NCI-H82 treated with DMSO at 0.1 percent for 48 hours (cell line): ENCODE measurements around the gene PCED1B.
"Not testable (repeated sequence)": the region's sequence is repeated elsewhere in the genome, so short reads cannot be mapped to it uniquely, and the experiment has no call there.

Experiments used
- DNase-seq: peaks from one replicate; lab custom pipeline; 2025; ENCODE audit not compliant: unreplicated experiment; lab: John Stamatoyannopoulos, UW

PCED1B gene

DNA sequence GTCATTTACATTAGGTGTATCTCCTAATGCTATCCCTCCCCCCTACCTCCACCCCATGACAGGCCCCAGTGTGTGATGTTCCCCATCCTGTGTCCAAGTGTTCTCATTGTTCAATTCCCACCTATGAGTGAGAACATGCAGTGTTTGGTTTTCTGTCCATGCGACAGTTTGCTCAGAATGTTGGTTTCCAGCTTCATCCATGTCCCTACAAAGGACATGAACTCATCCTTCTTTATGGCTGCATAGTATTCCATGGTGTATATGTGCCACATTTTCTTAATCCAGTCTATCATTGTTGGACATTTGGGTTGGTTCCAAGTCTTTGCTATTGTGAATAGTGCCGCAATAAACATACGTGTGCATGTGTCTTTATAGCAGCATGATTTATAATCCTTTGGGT, 37.9 kb downstream of the PCED1B start:
- DNase-seq: not testable (repeated sequence)

DNA sequence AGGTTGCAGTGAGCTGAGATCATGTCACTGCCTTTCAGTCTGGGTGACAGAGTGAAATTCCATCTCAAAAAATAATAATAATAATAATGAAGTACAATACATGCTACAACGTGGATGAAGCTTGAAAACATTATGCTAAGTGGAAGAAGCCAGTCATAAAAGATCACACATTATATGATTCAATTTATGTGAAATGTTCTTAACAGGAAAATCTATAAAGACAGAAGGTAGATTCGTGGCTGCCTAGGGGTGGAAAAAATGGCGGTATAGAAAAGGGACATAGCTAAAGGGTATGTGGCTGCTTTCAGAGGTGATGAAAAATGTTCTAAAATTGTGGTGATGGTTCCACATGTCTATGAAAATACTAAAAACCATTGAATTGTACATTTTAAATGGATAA, 41.3 kb downstream of the PCED1B start:
- DNase-seq: no peak

DNA sequence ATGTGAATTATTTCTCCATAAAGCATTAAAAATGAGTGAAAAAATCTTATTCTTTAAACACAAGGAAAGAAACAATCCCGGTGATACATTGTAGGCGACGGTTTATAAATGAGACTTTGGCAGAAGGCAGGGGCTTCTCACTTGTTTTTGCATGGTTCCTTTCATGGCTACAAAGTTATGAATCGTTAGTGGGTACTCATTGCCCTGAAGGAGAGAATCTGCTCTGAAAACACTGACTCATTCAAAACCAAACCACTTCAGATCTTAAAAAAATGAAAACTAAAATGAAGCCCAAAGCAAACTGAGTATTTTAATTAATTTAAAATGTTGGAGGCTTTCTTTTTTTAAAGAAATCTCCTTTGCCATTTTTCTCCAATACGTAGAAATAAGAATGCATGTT, 41.7 kb downstream of the PCED1B start:
- no peak for DNase-seq

DNA sequence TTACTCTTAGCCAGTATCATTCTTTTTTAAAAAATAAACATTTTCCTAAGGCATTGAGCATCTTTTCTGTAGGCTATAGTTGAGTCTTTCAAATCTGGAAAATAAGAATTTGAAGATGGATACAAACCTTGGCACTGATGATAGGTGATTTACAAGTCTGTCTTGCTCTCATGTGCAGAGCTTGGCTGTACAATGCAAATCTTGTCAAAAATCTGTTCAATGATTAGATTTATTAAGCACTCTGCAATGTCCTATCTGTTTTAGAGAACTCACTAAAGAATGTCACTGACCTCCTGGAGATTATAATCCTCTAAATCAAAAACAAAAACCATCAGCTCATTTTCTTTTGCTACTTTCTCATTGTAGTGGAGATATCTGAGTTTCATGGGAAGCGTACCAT, 43.2 kb downstream of the PCED1B start:
- no peak for DNase-seq

DNA sequence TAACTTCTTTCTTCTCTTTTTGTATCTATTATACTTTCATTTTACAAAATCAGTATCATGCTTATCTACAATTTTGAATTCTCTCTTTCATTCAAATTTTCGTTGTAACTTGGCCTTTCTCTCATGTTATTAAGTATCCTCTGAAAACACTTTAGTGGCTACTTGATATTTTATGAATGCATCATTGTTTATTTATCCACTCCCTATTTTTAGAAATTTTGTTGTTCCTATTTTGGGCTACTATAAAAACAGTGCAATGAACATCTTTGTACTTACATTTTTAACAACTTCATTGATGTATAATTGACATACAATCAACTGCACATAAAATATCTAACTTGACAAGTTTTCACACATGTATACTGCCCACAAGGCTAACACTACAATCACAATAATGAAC, 44.3 kb downstream of the PCED1B start:
- DNase-seq: no peak

DNA sequence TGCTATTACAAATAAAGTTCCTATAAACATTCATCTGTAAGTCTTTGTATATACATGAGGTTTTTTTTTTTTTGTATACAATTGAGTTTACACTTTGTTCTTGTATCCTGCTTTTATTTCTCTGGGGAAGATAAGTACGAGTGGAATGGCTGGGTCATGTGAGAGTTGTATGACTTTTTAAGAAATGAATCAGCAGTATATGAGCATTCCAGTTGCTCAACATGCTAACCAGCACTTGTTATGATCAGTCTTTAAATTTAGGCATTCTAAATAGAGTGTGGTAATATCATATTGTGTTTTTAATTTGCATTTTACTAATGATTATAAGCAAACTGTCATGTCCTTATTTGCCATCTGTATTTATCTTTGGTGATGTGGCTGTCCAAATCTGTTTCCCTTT, 45.0 kb downstream of the PCED1B start:
- DNase-seq: no peak

DNA sequence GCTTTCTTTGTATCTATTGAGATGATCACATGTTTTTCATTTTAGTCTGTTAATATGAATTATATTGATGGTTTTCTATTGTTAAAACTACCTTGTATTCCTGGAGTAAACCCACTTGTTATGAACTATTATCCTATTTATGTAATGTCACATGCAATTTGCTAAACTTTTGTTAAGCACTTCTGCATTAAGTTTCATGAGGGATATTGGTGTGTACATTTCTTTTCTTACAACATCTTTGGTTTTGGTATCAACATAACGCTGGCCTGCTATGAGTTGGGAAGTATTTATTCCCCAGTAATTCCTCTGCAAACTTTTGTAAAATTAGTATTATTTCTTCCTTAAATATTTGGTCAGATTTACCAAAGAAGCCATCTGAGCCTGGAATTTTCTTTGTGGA, 46.8 kb downstream of the PCED1B start:
- DNase-seq: no peak

DNA sequence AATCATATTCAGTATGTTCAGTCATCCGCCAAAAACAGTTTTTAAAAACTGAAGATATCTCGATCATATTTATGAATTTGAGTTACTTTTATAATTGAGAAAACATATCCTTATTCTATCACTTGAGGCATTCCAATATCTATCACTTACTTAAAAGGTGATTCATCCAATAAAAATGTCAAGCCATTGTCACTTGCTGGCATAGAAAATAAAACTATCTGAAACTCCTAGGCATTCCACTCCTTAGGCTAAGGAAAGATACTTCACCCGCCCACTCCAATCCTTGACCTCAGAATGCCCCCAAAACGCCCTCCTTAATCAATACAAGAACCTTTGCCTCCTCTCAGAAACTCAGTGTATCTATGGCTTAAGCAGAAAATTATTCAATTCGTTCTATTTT, 51.6 kb downstream of the PCED1B start:
- DNase-seq: no peak

DNA sequence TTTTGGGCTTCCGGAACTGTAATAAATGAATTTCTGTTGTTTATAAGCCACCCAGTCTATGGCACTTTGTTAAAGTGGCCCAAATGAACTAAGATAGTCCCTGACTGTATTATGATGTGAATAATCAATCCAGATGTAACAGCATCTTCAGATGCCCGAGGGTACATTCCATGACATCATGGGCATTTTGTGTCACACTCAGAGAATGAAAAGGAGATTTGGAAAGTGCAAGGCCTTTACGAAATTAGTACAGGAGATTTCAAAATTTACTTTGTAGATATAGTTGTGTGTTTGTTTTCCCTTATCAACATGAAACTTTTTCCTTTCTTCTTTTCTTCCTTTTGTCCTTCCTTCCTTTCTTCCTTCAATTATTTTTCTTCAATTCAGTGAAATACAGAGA, 54.6 kb downstream of the PCED1B start:
- no peak for DNase-seq

DNA sequence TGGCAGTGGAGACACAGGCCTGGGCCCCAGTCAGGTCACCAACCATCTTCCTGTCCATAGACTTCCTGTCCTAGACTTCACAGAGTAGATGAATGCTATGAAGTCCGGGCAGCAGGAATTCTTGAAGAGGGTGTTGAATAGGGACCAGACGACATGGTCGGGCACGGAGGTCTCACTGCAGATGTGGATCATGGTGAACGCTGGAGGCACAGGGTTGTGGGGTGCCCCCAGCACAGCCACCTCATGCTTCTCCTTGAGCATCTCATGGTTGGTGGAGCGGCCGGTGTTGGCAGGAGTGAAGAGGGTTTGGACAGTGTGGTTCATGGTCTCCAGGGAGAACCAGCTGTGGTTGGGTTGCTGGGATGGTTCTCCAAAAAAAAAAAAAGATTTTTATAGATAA, 56.2 kb downstream of the PCED1B start:
- DNase-seq: no peak

DNA sequence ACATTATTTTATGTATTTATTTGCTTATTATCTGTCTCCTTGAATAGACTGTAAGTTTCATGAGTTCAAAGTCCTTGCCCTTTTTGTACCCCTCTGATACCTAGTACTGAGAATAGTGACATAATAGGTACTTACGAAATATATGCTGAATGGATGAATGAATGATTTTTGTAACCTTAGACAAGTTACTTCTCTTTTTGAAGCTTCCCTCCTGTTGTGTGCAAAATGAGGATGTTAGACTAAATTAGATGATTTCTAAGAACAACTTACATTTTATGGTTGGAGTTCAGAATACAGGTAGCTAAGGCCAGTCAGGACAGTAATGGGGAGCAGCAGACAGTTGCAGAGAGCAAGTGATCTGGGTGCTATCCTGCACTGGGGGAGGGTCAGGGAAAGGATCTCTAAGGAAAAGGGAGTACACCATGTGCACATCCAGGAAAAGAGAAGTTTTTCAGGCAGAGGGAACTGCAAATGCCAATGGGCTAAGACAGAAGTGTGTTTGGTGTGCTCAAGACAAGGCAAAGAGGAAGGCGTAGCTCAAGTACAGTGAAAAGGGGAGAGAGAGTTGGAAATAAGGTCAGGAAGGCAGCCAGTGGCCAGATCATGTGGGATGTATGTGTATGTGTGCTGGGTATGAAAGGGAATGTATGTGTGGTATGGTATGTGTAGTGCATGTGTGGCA, 59.7 kb downstream of the PCED1B start:
- no peak for DNase-seq

DNA sequence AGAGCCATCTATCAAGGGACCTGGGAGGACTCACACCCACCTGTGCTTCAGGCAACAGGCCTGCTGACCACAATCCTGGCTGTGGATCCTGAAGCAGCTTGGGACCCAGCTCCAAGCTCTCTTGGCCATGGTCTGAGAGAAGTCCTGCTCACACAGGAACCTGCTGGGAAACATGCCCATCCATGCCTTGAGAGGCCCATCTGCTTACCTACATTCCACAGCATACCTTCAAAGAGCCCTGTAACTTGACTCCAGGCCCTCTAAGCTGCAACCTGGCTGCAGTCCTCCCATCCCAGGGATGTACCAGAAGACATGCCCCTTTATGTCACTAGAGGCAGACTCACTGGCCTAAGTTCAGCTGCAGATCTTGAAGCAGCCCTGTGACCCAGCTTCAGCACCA, 62.0 kb downstream of the PCED1B start:
- DNase-seq: no peak

DNA sequence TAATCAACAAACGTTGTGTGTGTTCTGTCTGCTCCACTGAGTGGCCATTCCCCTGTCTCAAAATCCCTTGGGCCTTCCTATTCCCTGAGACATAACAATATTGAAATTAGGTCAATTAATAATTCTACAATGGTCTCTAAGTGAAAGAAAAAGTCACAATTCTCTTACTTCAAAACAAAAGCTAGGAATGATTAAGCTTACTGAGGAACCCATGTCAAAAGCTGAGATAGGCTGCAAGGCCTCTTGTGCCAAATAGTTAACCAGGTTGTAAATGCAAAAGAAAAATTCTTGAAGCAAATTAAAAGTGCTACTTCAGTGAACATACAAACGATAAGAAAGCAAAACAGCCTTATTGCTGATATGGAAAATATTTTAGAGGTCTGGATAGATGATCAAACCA, 65.3 kb downstream of the PCED1B start:
- no peak for DNase-seq

DNA sequence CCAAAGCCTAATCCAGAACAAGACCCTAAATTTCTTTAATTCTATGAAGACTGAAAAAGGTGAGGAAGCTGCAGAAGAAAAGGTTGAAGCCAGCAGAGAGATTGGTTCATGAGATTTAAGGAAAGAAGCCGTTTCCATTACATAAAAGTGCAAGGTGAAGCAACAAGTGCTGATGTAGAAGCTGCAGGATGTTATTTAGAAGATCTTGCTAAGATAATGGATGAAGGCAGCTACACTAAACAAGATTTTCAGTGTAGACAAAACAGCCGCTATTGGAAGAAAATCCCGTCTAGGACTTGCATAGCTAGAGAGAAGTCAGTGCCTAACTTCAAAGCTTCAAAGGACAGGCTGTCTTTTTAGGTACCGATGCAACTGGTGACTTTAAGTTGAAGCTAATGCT, 65.8 kb downstream of the PCED1B start:
- no peak for DNase-seq

DNA sequence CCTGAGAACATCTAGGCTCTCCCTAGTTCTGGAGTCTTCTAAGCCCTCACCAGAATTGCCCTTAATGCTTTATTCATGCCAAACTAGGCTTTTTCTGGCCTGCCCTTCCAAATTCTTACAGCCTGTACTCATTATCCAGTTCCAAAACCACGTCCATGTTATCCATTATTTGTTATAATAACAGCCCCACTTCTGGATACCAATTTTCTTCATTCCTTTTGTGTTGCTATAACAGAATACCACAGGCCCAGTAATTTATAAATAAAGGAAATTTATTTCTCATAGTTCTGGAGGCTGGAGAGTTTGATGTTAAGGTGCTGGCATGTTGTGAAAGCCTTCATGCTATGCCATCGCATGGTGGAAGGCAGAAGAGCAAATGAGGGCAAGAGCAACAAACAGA, 68.3 kb downstream of the PCED1B start:
- DNase-seq: no peak

DNA sequence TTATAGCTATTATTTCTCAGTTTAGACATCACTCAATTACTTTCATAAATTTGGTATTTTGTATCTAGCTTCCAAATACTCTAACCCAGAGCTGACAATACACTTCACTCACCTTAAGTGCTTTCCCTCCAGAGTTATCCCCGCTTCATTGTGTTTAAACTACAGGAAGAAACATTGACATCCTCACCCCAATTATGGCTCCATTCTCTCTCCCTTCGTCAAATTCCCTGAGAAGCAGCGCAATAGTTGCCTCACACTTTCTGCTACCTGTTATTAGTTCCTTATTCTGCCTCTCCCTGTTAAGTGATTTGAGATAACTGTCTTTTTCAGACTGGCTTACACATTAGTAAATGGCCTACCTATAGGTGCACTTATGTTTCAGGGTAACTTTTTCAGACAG, 69.7 kb downstream of the PCED1B start:
- no peak for DNase-seq

DNA sequence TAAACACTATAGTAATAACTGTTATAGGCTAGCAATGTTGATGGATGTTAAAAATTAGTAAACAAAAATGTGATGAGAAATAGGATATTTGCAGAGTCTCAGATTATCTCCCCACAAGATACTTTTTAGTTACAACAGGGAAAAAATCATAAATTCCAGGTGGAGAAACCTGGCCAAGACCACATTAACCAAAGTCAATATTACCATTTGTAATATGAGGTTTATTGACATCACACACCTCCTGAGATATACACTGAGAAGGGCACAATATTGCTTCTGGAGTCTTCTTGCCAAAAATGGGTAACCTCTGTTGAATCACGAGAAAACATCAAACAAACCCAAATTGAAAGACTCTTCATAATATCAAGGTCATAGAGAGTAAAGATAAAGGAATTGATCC, 72.7 kb downstream of the PCED1B start:
- no peak for DNase-seq

DNA sequence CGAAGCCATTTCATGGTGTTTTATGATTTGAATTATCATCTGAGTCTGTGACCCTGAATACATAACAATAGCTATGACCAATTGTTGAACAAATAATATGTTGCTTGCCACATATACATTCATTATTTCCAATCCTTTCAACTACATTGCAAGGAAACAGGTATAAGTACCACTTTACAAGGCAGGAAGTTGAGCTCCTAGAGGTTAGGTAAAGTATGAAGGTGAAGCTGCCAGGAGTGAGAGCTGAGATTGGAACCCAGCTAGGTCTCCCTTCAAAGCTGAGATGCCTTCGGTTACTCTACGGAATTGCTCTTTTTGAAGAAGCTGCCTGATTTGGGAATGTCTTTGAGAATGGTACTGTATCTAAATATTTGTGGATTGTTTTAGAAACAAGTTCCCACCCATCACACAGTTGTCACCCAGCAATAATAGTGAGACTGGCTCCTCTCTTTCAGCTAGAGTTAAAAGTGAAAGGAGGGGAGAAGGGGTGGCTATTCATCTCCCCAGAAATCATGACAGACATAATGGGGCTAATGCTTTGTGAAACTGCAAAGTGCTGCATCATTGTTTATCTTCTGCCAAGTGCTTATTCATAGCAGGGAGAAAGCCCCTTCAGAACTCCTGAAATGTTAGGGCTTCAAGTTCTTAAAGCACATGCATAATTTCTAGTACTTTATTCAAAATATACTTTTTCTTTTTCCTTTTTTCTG, 76.2 kb downstream of the PCED1B start:
- DNase-seq: no peak

DNA sequence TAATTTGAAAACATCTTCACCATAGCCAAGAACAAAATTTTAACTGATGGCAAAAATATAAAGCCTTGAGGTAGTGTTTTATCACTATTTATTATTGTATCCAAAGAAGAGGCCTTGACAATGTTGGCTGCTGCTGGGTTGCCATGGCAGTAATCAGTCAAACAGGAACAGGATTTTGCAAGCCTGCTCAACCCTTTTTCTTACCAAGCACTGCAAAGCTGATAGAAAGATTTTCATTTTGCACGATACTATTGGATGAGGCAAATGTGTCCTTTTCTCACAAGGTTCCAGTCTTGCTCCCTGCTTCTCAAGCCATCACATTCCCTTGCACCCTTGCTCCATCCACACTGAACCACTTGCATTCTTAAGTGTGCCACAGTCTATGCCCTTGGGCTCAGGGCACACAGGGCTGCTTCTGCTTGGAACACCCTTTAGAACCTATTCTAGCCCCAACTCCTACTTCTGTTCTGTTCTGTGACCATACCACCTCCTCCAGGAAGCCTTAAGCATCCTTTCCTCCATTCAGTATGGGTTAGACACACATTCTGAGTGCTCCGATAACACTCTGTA, 76.8 kb downstream of the PCED1B start:
- no peak for DNase-seq

DNA sequence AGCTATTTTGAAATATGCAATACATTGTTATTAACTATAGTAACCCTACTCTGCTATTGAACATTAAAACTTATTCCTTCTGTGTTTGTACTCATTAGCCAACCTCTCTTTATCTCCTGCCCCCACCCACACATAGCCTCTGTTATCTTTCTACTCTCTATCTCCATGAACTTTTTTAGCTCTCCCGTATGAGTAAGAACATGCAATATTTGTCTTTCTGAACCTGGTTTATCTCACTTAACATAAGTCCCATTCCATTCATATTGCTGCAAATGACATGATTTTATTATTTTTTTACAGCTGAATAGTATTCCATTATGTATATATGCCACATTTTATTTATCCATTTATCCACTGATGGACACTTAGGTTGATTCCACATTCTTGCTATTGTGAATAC, 79.4 kb downstream of the PCED1B start:
- DNase-seq: no peak

DNA sequence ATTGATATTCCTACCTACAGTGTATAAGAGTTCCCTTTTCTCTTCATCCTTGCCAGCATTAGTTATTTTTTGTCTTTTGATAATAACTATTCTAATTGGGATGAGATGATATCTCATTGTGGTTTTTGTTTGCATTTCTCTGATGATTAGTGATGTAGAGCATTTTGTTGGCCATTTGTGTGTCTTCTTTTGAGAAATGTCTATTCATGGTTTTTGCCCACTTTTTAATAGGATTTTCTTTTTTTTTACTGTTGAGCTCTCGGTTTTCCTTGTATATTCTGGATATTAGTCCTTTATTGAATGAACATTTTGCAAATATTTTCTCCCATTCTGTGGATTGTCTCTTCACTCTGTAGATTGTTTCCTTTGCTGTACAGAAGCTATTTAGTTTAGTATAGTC, 79.9 kb downstream of the PCED1B start:
- DNase-seq: no peak

DNA sequence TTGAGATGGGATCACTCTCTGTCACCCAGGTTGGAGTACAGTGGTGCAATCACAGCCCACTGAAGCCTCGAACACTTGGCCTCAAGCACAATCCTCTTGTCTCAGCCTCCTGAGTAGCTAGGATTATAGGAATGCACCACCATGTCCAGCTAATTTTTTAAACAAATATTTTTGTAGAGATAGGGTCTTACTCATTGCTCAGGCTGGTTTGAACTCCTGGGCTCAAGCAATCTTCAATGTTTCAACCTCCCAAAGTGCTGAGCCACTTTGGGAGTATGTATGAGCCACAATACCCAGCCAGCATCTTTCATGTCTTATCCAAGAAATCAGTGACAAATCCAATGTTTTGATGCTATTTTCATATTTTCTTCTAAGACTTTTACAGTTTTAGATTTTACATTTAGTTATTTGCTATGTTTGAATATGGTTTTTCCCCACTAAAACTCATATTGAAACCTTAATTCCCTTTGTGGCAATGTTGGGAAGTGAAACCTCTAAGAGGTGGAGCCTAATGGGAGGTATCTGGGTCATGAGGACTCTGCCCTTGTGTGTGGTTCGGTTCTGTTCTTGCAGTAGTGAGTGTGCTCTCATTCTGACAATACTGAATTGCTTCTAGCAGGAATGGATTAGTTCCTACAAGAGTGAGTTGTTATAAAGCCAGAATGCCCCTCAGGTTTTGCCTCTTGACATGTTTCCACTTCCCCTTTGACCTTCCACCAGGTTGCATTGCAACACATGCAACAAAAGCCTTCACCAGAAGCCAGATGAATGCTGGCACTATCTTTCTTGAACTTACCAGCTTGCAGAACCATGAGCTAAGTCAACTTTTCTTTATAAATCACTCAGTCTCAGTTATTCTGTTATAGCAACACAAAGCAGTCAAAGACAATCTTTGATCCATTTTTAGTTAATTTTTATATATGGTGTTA, 81.2 kb downstream of the PCED1B start:
- no peak for DNase-seq
